Mesothelial cell of epicardium (in vitro differentiated cells): ENCODE results near the gene NR1H3. TPM values are rescaled to one million over a fixed set of nuclear protein-coding genes. Genes with fewer than 3 reads are reported as not detected.

Source experiments
- DNase-seq, 2 experiments: peaks; one replicate each; pipeline ENCODE4 v3.0.0; 2021; ENCODE audit warnings: low spot score in 2 of 2; ENCODE audit not compliant: unreplicated experiment in 2 of 2
- H3K27ac Mint-ChIP-seq: 2 replicates; pipeline ENCODE4 v1.8.0; 2021; ENCODE audit warnings: mixed read lengths
- H3K27me3 Mint-ChIP-seq: 2 replicates; pipeline ENCODE4 v1.8.0; 2021; ENCODE audit warnings: low read depth, mixed read lengths
- H3K36me3 Mint-ChIP-seq: 2 replicates; pipeline ENCODE4 v1.8.0; 2021; ENCODE audit warnings: mixed read lengths
- H3K4me1 Mint-ChIP-seq: 2 replicates; pipeline ENCODE4 v1.8.0; 2021; ENCODE audit warnings: mixed read lengths
- H3K4me3 Mint-ChIP-seq: 2 replicates; pipeline ENCODE4 v1.8.0; 2021; ENCODE audit warnings: mild to moderate bottlenecking, moderate library complexity, mixed read lengths
- H3K9me3 Mint-ChIP-seq: 2 replicates; pipeline ENCODE4 v1.8.0; 2021; ENCODE audit warnings: mixed read lengths
- total RNA-seq: library from RNA; stranded (reverse); gene quantifications from 3 replicates; pipeline ENCODE4 v1.2.1, GENCODE V29; 2021
- TF ChIP-seq, protein P1 (sequence below): fragments of 200-600 bp; sonication (generic); IDR thresholded peaks from one replicate; pipeline ENCODE4 v1.5.0; 2021; ENCODE audit warnings: antibody characterized with exemption; ENCODE audit not compliant: unreplicated experiment

NR1H3 gene
- total RNA-seq, 1 donor from 2014 or later: 26.5 TPM

DNA sequence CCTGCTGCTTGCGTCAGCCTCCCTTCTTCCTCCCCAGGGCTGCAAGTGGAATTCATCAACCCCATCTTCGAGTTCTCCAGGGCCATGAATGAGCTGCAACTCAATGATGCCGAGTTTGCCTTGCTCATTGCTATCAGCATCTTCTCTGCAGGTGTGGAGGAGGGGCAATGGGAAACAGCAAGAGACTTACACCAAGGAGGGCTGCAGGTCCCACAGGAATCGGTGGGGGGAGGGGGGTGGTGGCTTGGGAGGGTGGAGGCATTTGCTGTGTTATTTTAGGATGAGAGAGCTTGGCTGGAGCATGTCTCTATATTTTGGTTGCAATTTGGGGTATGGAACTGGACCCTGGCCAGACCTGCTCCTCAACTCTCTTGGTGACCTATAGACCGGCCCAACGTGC, 10.1 kb downstream of the NR1H3 start:
- H3K36me3 Mint-ChIP-seq: no peaks in the 10 kb centered on the region
- peak overlapping the region; percentile 100 for H3K27ac Mint-ChIP-seq
- peaks cover 33% of the 10 kb centered on the region for H3K4me1 Mint-ChIP-seq
- no peaks in the 10 kb centered on the region for H3K9me3 Mint-ChIP-seq
- DNase-seq: no peak
- H3K27me3 Mint-ChIP-seq: no peaks in the 10 kb centered on the region
- TF ChIP-seq, protein P1, sequence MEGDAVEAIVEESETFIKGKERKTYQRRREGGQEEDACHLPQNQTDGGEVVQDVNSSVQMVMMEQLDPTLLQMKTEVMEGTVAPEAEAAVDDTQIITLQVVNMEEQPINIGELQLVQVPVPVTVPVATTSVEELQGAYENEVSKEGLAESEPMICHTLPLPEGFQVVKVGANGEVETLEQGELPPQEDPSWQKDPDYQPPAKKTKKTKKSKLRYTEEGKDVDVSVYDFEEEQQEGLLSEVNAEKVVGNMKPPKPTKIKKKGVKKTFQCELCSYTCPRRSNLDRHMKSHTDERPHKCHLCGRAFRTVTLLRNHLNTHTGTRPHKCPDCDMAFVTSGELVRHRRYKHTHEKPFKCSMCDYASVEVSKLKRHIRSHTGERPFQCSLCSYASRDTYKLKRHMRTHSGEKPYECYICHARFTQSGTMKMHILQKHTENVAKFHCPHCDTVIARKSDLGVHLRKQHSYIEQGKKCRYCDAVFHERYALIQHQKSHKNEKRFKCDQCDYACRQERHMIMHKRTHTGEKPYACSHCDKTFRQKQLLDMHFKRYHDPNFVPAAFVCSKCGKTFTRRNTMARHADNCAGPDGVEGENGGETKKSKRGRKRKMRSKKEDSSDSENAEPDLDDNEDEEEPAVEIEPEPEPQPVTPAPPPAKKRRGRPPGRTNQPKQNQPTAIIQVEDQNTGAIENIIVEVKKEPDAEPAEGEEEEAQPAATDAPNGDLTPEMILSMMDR: no peak
- H3K4me3 Mint-ChIP-seq: peak overlapping the region; percentile 94

DNA sequence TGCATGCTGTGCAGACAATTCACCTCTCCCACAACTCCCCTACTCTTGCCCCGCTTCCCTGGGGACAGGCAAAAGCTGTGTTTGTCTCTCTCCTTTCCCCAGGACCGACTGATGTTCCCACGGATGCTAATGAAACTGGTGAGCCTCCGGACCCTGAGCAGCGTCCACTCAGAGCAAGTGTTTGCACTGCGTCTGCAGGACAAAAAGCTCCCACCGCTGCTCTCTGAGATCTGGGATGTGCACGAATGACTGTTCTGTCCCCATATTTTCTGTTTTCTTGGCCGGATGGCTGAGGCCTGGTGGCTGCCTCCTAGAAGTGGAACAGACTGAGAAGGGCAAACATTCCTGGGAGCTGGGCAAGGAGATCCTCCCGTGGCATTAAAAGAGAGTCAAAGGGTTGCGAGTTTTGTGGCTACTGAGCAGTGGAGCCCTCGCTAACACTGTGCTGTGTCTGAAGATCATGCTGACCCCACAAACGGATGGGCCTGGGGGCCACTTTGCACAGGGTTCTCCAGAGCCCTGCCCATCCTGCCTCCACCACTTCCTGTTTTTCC, 10.7 kb downstream of the NR1H3 start:
- Mint-ChIP-seq H3K27ac (peak overlapping the region; percentile 100), H3K4me3 (peak overlapping the region; percentile 94), H3K9me3 (no peaks in the 10 kb centered on the region), H3K36me3 (no peaks in the 10 kb centered on the region), H3K4me1 (peaks cover 33% of the 10 kb centered on the region), H3K27me3 (no peaks in the 10 kb centered on the region)
- TF ChIP-seq, protein P1: no peak
- no peak for DNase-seq

DNA sequence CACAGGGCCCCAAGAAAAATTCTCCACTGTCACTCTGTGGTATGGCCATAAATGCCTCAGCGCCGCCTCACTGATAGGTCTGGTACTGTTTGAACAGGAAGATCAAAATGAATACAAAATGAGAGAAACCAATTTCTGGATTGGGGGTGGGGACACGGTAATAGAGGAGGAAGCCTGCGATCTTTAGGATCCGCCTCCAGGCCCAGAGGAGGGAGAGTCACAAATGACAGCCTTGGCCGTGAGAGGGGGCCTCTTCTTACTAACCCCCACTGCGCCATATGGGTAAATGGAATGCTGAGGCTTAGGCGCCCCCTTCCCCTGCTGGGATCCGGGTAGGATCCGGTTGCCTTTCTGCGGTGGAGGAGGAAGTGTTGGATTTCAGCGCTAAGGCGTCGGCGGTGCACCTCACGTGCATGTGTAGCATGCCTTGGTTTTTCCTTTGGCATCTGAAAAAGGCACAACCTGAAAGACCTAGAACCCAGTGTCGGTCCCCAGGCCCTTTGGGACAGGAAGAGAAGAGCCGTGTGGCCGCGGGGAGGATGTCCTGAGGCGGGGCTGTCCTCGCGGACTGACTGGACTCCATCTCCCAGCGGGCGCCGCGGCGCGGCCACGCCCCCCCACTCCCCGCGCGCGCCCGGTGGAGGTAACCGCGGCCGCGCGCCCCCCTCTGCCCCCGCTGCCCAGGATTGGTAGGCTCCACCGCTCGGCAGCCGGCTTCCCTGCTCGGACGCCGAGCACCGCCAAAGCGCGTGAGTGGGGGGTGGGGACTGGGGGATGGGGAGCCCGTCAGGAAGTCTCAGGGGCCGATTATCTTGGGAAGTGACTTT, 11.4 kb downstream of the NR1H3 start:
- DNase-seq: peak; percentile 83 to 87
- H3K9me3 Mint-ChIP-seq: no peaks in the 10 kb centered on the region
- no peaks in the 10 kb centered on the region for H3K27me3 Mint-ChIP-seq
- H3K4me1 Mint-ChIP-seq: peaks cover 33% of the 10 kb centered on the region
- H3K36me3 Mint-ChIP-seq: peaks cover under 1% of the 10 kb centered on the region
- peak overlapping the region; percentile 100 for H3K27ac Mint-ChIP-seq
- H3K4me3 Mint-ChIP-seq: peak overlapping the region; percentile 94
- TF ChIP-seq, protein P1: no peak

DNA sequence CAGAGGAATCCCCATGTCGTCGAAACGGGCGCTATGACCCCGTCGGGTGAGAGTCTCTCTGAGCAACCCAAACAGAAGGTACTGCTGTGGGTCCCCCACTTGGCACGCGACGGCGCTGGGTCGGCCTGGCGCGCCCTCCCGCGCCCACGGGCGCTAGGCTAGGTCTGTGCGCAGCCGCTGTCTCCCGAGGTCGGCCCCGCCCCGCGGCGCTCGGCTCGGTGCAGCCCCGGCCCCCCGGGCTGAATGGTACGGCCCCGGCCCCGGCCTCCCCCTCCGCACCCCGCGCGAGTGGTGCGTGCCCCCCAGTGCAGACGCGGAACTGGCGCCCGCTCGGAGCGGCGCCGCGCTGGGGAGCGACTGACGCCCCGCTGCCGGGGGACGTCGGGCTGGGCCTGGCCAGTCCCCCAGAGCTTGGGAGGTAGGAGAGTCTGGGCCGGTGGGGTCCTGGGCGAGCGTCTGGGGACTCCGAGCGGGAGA, 12.1 kb downstream of the NR1H3 start, which contains the start of gene MADD:
Gene MADD (plus strand): TSS at position 305 of the 477 bp plus-strand sequence.
- Mint-ChIP-seq H3K4me1 (peaks cover 33% of the 10 kb centered on the region), H3K9me3 (no peaks in the 10 kb centered on the region), H3K4me3 (peak within 1 kb of the TSS; percentile 94), H3K36me3 (peaks cover 6% of the 10 kb centered on the region), H3K27ac (peak within 1 kb of the TSS; percentile 100), H3K27me3 (no peaks in the 10 kb centered on the region)
- TF ChIP-seq, protein P1: no peak
- peak; percentile 71 to 86 for DNase-seq

DNA sequence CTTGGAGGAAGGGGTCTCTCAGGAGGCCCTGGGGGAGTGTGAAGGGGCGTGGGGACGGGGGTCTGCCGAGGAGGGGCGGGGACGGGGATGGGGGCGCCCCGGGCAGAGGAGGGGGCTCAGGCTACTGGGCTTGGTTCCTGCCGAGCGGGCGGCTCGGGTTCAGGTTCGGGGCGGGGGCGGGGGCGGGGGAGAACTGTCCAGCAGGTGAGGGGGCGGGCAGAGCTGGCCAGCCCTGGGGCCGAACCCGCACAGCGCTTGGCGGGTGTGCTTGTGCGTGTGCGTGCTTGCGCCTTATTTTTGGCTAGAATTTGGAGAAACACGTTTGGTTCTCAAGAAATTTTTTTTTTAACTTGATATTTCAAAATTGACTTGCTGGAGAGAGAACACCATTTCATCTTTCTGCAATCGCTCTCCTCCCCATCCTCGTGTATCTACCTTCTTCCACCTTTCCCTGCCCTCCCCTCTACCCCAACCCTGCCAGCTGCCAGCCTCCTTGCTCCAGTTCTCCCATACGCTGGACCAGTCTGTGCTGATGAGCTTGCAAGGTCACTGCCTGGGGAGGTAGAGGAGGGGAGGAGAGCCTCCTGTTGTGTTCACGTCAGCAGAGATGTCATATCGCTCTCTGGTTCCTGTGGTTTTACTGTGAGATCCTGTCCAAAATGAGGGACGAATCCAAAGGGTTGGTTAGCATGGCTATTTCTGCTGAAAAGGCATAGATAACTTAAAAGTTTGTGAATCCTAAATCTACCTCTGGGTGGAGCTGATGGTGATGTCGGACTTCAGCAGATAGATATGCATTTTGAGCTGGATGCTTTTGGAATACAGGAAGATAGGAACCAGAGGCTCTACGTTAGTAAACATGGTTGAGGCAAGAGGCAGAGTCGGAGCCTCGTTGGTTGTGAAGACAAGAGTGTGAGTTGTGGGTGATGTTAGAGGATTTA, 12.8 kb downstream of the NR1H3 start:
- Mint-ChIP-seq H3K9me3 (no peaks in the 10 kb centered on the region), H3K36me3 (peaks cover 7% of the 10 kb centered on the region), H3K27me3 (no peaks in the 10 kb centered on the region), H3K27ac (peak overlapping the region; percentile 19), H3K4me1 (peaks cover 33% of the 10 kb centered on the region), H3K4me3 (peak overlapping the region; percentile 70)
- no peak for DNase-seq
- TF ChIP-seq, protein P1: no peak
